Activated CD4-positive, alpha-beta memory T cell treated with anti-CD3 and anti-CD28 coated beads, Interleukin-2, amount 10 ng/mL, durations not matched to agents 7 days and 5 days (primary cell): ENCODE measurements around the gene MED13. TPM values are rescaled to one million over a fixed set of nuclear protein-coding genes. Genes with fewer than 3 reads are reported as not detected.
A peak's percentile ranks its signal among the peaks of the same experiment; 100 is the strongest.
"Not testable (repeated sequence)": the region's sequence is repeated elsewhere in the genome, so short reads cannot be mapped to it uniquely, and the experiment has no call there.

Source experiments
- CTCF ChIA-PET: fragments of 350-600 bp; sonication (Branson Sonifier 250); formaldehyde crosslinking; loops from one replicate; lab custom pipeline; 2021; ENCODE audit warnings: antibody characterized with exemption, inconsistent platforms; lab: Charles Lee
- POLR2A ChIA-PET: fragments of 350-600 bp; sonication (Branson Sonifier 250); formaldehyde crosslinking; loops from one replicate; lab custom pipeline; 2021; ENCODE audit warnings: antibody characterized with exemption; lab: Charles Lee
- DNase-seq: peaks from one replicate; pipeline ENCODE4 v3.0.0-alpha.2; 2020
- H3K27ac Mint-ChIP-seq: one replicate; pipeline ENCODE4 v1.8.0; 2021; ENCODE audit warnings: mild to moderate bottlenecking, mixed read lengths
- H3K27me3 Mint-ChIP-seq: one replicate; pipeline ENCODE4 v1.8.0; 2021; ENCODE audit warnings: mixed read lengths
- H3K36me3 Mint-ChIP-seq: one replicate; pipeline ENCODE4 v1.8.0; 2021; ENCODE audit warnings: low read depth, mixed read lengths
- H3K4me1 Mint-ChIP-seq: one replicate; pipeline ENCODE4 v1.8.0; 2021; ENCODE audit warnings: mixed read lengths
- H3K4me3 Mint-ChIP-seq: one replicate; pipeline ENCODE4 v1.8.0; 2021; ENCODE audit warnings: mild to moderate bottlenecking, mixed read lengths
- H3K9me3 Mint-ChIP-seq: one replicate; pipeline ENCODE4 v1.8.0; 2021; ENCODE audit warnings: mixed read lengths
- total RNA-seq, 2 experiments: library from RNA; stranded (reverse); gene quantifications; one replicate each; pipeline ENCODE4 v1.2.3, GENCODE V29; 2021

MED13 gene
- total RNA-seq, 2 experiments from 2014 or later, result 54.0 to 54.8 TPM

DNA sequence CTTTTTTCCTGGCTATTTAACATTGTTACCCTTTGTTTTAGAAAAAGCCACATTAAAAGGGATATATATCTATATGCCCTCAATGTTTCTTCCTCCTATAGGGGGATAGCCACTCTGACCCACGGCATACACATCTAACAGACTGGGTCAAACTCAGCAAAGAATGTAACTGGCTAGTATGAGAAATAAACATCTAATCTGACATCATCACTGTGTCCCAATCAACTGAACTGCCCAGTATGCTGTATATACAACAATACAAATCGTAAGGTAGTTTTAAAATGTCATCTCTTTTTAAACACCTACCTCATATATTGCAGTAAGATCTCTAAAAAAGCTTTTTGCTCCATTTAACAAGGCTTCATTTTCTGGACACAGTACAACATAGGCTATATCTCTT is 97.3 kb downstream of the MED13 start:
- no peak for DNase-seq
- CTCF ChIA-PET, result interaction anchor here (0.5 kb wide), 1 partner anchor 149 kb away, joined by 3 read pairs; no protein-coding TSS in a partner anchor
- Mint-ChIP-seq H3K36me3 (peaks cover 41% of the 10 kb centered on the region), H3K4me1 (no peaks in the 10 kb centered on the region), H3K27me3 (no peaks in the 10 kb centered on the region), H3K27ac (no peak overlapping the region), H3K9me3 (no peaks in the 10 kb centered on the region), H3K4me3 (no peak overlapping the region)
- POLR2A ChIA-PET, result no interaction called here

GRCh38 chr17:61966191-61966590 is 98.9 kb downstream of the MED13 start:
- Mint-ChIP-seq H3K9me3 (no peaks in the 10 kb centered on the region), H3K27ac (no peak overlapping the region), H3K27me3 (no peaks in the 10 kb centered on the region), H3K4me3 (no peak overlapping the region), H3K36me3 (peaks cover 46% of the 10 kb centered on the region), H3K4me1 (no peaks in the 10 kb centered on the region)
- DNase-seq, result no peak
- CTCF ChIA-PET, result interaction anchor here (1.2 kb wide), 1 partner anchor 100 kb away, joined by 6 read pairs; no protein-coding TSS in a partner anchor
- POLR2A ChIA-PET, result no interaction called here

GRCh38 chr17:61955619-61956018 is 109.5 kb downstream of the MED13 start:
- ChIA-PET POLR2A (no interaction called here), CTCF (no interaction called here)
- H3K4me1 Mint-ChIP-seq, result no peaks in the 10 kb centered on the region
- H3K36me3 Mint-ChIP-seq, result peaks cover 32% of the 10 kb centered on the region
- no peak overlapping the region for H3K4me3 Mint-ChIP-seq
- no peaks in the 10 kb centered on the region for H3K27me3 Mint-ChIP-seq
- H3K27ac Mint-ChIP-seq, result no peak overlapping the region
- no peak for DNase-seq
- H3K9me3 Mint-ChIP-seq, result no peaks in the 10 kb centered on the region

- H3K27ac Mint-ChIP-seq, result no peak overlapping the region
- POLR2A ChIA-PET, result no interaction called here
Measured at GRCh38 chr17:61947367-61948078, 117.6 kb downstream of the MED13 start.

DNA sequence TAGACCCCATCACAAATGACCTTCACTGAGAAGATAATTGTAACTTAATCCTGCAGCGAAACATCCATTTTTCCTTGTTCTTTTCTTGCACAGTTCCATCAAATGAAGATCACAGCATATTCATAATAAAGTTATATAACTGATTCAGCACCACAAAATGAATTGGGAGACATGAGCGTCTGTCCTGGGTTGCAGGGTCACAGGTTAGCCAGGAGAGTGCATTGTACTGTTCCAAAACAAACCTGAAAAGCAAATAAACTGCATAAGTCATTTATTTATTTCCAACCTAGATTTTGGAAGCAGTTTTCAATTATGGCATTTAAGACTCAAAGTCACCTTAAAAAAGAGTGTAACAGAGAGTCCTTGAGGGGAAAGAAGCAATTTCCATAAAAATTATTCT is 118.7 kb downstream of the MED13 start:
- POLR2A ChIA-PET, result no interaction called here
- peaks cover 14% of the 10 kb centered on the region for H3K4me1 Mint-ChIP-seq
- no peak for DNase-seq
- CTCF ChIA-PET, result no interaction called here
- H3K4me3 Mint-ChIP-seq, result no peak overlapping the region
- H3K27me3 Mint-ChIP-seq, result no peaks in the 10 kb centered on the region
- H3K36me3 Mint-ChIP-seq, result peaks cover 43% of the 10 kb centered on the region
- H3K27ac Mint-ChIP-seq, result no peak overlapping the region
- no peaks in the 10 kb centered on the region for H3K9me3 Mint-ChIP-seq

More at GRCh38 chr17:61947367-61948078, 117.6 kb downstream of the MED13 start:
- Mint-ChIP-seq H3K36me3 (peaks cover 47% of the 10 kb centered on the region), H3K4me3 (no peak overlapping the region), H3K27me3 (no peaks in the 10 kb centered on the region), H3K4me1 (peaks cover 14% of the 10 kb centered on the region), H3K9me3 (no peaks in the 10 kb centered on the region)
- CTCF ChIA-PET, result interaction anchor here (0.9 kb wide), 1 partner anchor 118 kb away, joined by 3 read pairs; no protein-coding TSS in a partner anchor
- DNase-seq, result no peak

GRCh38 chr17:61943117-61943516 is 122.0 kb downstream of the MED13 start:
- no peaks in the 10 kb centered on the region for H3K27me3 Mint-ChIP-seq
- no peak overlapping the region for H3K27ac Mint-ChIP-seq
- H3K4me3 Mint-ChIP-seq, result no peak overlapping the region
- peaks cover 14% of the 10 kb centered on the region for H3K4me1 Mint-ChIP-seq
- H3K9me3 Mint-ChIP-seq, result no peaks in the 10 kb centered on the region
- POLR2A ChIA-PET, result interaction anchor here (1.0 kb wide), 1 partner anchor 15 kb away, joined by 3 read pairs; no protein-coding TSS in a partner anchor
- CTCF ChIA-PET, result interaction anchor here (1.2 kb wide), 1 partner anchor 166 kb away, joined by 3 read pairs; no protein-coding TSS in a partner anchor
- no peak for DNase-seq
- peaks cover 30% of the 10 kb centered on the region for H3K36me3 Mint-ChIP-seq

DNA sequence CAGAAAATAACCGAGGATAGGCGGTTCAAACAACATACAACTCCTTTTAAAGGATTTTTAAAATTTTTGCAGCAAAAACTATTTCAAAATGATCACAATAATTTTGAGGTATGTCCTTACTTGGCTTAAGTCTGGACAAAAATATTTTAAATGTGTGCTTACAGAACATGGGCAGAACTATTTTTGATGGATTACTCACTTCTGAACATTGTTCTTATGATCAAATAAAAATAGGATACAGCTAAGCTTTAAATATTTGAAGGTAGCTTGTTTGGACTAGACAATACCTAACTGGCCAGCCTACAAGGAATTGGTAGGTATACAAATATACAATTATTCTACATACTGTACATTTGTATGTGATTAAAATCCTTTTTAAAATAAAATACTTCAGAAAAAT is 123.0 kb downstream of the MED13 start:
- H3K4me1 Mint-ChIP-seq, result peaks cover 14% of the 10 kb centered on the region
- no peaks in the 10 kb centered on the region for H3K9me3 Mint-ChIP-seq
- no peak overlapping the region for H3K27ac Mint-ChIP-seq
- ChIA-PET POLR2A (interaction anchor here (1.0 kb wide), 2 partner anchors 14 kb away, joined by 3 to 5 read pairs; partner anchors contain the start of gene INTS2), CTCF (interaction anchor here (1.1 to 1.2 kb wide), 2 partner anchors 127 to 167 kb away, joined by 3 to 5 read pairs; no protein-coding TSS in a partner anchor)
- H3K36me3 Mint-ChIP-seq, result peaks cover 30% of the 10 kb centered on the region
- no peak for DNase-seq
- no peak overlapping the region for H3K4me3 Mint-ChIP-seq
- no peaks in the 10 kb centered on the region for H3K27me3 Mint-ChIP-seq

- CTCF ChIA-PET, result no interaction called here
- no peaks in the 10 kb centered on the region for H3K9me3 Mint-ChIP-seq
- H3K4me1 Mint-ChIP-seq, result peaks cover 18% of the 10 kb centered on the region
- peak overlapping the region; percentile 84 for H3K27ac Mint-ChIP-seq
- no peak for DNase-seq
- H3K4me3 Mint-ChIP-seq, result peak overlapping the region; percentile 83
- H3K36me3 Mint-ChIP-seq, result peaks cover 12% of the 10 kb centered on the region
- POLR2A ChIA-PET, result interaction anchor here (0.6 to 2.1 kb wide), 5 partner anchors 14 to 137 kb away, joined by 3 to 8 read pairs (median 5); partner anchors contain the start of genes BRIP1 and MED13
- peaks cover 3% of the 10 kb centered on the region for H3K27me3 Mint-ChIP-seq
Measured at GRCh38 chr17:61928101-61928436, 137.0 kb downstream of the MED13 start.

DNA sequence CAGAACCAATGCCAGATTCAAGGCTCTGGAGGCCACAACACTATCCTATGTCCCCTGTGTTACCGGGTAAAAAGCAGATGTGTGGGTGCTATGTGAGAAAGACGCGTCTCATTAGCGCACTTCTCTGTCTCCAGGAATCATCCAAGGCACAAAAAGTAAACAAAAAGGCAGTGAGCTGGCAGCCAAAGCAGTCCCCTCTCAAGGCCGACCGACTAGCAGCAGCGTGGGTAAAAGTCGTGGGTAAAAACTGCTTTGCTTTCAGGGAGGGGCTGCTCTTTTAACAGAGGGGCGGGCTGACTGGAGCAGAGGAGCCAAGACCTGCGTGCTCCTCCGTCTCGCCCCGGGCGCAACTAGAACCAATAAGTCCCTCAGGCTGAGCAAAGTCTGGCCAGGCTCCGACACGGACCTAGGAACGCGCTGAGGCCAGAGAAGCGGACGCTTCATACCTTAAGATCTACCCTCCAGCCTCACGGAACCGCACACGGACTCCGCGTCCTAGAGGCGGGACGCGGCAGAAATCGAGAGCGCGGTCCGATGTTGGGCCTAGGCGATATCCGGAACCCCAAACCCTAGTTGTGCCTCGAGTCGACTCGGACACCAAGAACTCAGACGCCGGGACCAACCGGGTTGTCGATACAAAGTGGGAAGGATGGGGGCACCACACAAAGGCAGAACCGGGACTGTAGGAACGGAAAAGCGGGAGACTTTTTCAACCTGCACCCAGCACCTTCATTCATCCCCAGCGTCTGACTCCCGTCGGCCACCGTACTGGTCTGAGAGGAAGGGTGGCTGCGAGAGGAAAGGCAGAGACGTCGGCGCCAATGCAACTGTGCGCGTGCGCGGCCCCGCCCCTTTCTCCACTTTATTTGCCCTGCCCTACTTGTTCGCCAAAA is 137.6 kb downstream of the MED13 start, which contains the start of gene INTS2:
TSS of gene INTS2 (minus strand) at position 775 of the 893 bp plus-strand sequence. CDS start 1,338 bp downstream, outside the sequence.
- peaks cover 3% of the 10 kb centered on the region for H3K27me3 Mint-ChIP-seq
- CTCF ChIA-PET, result interaction anchor here (1.0 kb wide), 1 partner anchor 138 kb away, joined by 4 read pairs; no protein-coding TSS in a partner anchor
- H3K36me3 Mint-ChIP-seq, result peaks cover 15% of the 10 kb centered on the region

DNA sequence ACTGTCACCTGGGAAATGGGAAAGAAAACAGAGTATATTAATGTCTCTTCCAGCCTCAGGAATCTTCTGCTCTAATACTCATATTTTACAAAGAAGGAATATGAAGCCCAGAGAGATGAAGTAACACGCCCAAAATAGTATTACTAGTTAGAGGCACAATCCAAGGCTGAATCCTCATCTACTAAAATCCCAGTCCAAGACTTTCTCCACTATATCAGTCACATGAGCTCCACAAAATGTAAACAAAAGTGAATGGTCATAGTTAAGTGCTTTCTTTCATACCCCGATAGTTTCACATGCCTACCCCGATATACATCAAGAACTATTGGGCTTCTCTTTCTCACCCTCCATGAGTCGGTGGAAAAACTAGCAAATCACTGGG is 138.3 kb downstream of the MED13 start:
- H3K27me3 Mint-ChIP-seq, result peaks cover 3% of the 10 kb centered on the region
- POLR2A ChIA-PET, result interaction anchor here (0.9 to 2.1 kb wide), 5 partner anchors 22 to 139 kb away, joined by 3 to 17 read pairs (median 8); partner anchors contain the start of genes BRIP1 and MED13
- DNase-seq, result no peak
- peak overlapping the region; percentile 83 for H3K4me3 Mint-ChIP-seq
- CTCF ChIA-PET, result interaction anchor here (1.0 kb wide), 1 partner anchor 139 kb away, joined by 4 read pairs; no protein-coding TSS in a partner anchor
- H3K4me1 Mint-ChIP-seq, result peaks cover 18% of the 10 kb centered on the region
- peak overlapping the region; percentile 84 for H3K27ac Mint-ChIP-seq
- H3K9me3 Mint-ChIP-seq, result no peaks in the 10 kb centered on the region
- peaks cover 16% of the 10 kb centered on the region for H3K36me3 Mint-ChIP-seq

More for the DNA sequence above, 137.6 kb downstream of the MED13 start, which contains the start of gene INTS2:
- peak within 1 kb of the TSS; percentile 84 for H3K27ac Mint-ChIP-seq
- peak; percentile 96 for DNase-seq
- H3K9me3 Mint-ChIP-seq, result no peaks in the 10 kb centered on the region
- H3K4me3 Mint-ChIP-seq, result peak within 1 kb of the TSS; percentile 83
- peaks cover 18% of the 10 kb centered on the region for H3K4me1 Mint-ChIP-seq
- POLR2A ChIA-PET, result interaction anchor here (0.6 to 2.1 kb wide), 9 partner anchors 14 to 139 kb away, joined by 3 to 17 read pairs (median 5); partner anchors contain the start of genes BRIP1 and MED13

GRCh38 chr17:61915162-61915561 is 149.9 kb downstream of the MED13 start:
- peaks cover 42% of the 10 kb centered on the region for H3K36me3 Mint-ChIP-seq
- CTCF ChIA-PET, result interaction anchor here (0.6 kb wide), 1 partner anchor 11 kb away, joined by 3 read pairs; no protein-coding TSS in a partner anchor
- H3K4me1 Mint-ChIP-seq, H3K9me3 Mint-ChIP-seq, POLR2A ChIA-PET, H3K4me3 Mint-ChIP-seq, DNase-seq, H3K27ac Mint-ChIP-seq, H3K27me3 Mint-ChIP-seq: not testable (repeated sequence)

DNA sequence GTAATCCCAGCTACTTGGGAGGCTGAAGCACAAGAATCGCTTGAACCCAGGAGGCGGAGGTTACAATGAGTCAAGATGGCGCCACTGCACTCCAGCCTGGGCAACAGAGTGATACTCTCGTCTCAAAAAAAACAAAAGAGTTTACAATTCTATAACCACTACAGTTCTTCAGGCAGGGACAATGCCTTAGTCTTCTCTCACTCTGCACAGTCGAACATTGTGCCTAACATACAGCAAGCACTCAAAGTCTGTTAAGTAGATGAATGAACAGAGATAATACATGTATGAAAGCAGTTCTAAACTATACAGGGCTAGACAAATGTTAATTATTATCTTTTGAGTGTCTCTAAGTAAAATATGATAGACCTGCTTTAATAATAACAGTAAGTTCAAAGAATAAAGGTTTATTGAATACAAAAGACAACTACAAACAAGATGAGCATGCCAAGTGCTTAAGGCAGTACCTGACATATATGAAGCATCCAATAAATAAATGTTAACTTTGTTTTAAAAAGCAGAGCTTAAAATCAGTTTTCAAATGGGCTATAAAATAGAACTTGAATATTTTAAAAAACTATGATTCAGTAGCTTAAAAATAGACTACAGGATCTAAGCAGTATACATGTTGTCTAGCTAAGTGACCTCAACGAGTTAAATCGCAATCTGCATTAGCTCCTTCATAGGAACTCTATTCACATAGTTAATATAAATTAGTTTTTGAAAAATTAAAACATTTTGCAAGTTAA is 156.6 kb downstream of the MED13 start:
- Mint-ChIP-seq H3K27me3 (no peaks in the 10 kb centered on the region), H3K9me3 (no peaks in the 10 kb centered on the region), H3K4me3 (no peak overlapping the region), H3K27ac (no peak overlapping the region), H3K4me1 (peaks cover 6% of the 10 kb centered on the region), H3K36me3 (peaks cover 35% of the 10 kb centered on the region)
- POLR2A ChIA-PET, result no interaction called here
- DNase-seq, result no peak
- CTCF ChIA-PET, result interaction anchor here (0.7 kb wide), 1 partner anchor 201 kb away, joined by 3 read pairs; no protein-coding TSS in a partner anchor
